HepG2 (cell line): ENCODE data around the gene ATP8B4. TPM values are rescaled to one million over a fixed set of nuclear protein-coding genes. Genes with fewer than 3 reads are reported as not detected.

Experiments
- ATAC-seq: fragments of 200-7000 bp; cut with Tn5 transposase; 3 replicates; pipeline ENCODE4 v1.9.1; 2020; ENCODE audit warnings: mild to moderate bottlenecking, moderate library complexity
- BruUV-seq: library from RNA; stranded (reverse); fragments of 400-500 nt; replicated peaks from 2 replicates; lab custom pipeline; 2021; lab: Mats Ljungman, UMichigan
- CTCF ChIA-PET: fragments of 300-600 bp; formaldehyde crosslinking; extraction: SDS; loops from one replicate; lab custom pipeline; 2021; ENCODE audit warnings: low total read pairs, inconsistent platforms, low intra/inter-chr PET ratio; lab: Yijun Ruan, JAX
- POLR2A ChIA-PET: fragments of 350-600 bp; sonication (Branson Sonifier 250); formaldehyde crosslinking; loops from one replicate; lab custom pipeline; 2020; ENCODE audit warnings: antibody characterized with exemption, inconsistent platforms; lab: Yijun Ruan, JAX
- DNase-seq: peaks from one replicate; pipeline ENCODE4 v3.0.0-alpha.2; 2015; ENCODE audit warnings: low spot score
- FAIRE-seq: peaks from 3 replicates; lab custom pipeline; 2011; peaks lifted over from hg19 to GRCh38; lab: Jason Lieb, UNC
- H2AFZ ChIP-seq: one replicate; pipeline ENCODE4 v1.6.1; 2011; ENCODE audit warnings: low read length, inconsistent platforms
- H3K27ac ChIP-seq: fragments of 300-600 bp; 3 replicates; pipeline ENCODE4 v1.8.0; 2011; ENCODE audit warnings: mixed run types, mild to moderate bottlenecking, mixed read lengths, low read length, inconsistent platforms; ENCODE audit not compliant: insufficient read depth; ENCODE audit errors: extremely low read length
- H3K27me3 ChIP-seq, 2 experiments: fragments of 200-600 bp in 1 of 2; 2 replicates in 1 of 2; 3 replicates in 1 of 2; pipeline versions ENCODE4 v1.6.0 to v1.8.0; 2011; ENCODE audit warnings: low read length in 2 of 2, mild to moderate bottlenecking in 2 of 2, moderate library complexity in 2 of 2, inconsistent platforms in 1 of 2; ENCODE audit not compliant: insufficient read depth in 2 of 2, control insufficient read depth in 1 of 2
- H3K36me3 ChIP-seq, 2 experiments: fragments of 200-600 bp in 1 of 2; replicated peaks in 1 of 2; 2 replicates in 1 of 2; 3 replicates in 1 of 2; pipeline versions ENCODE4 v1.5.1 to v1.8.0; 2011; ENCODE audit warnings: low read length in 2 of 2, inconsistent platforms in 1 of 2; ENCODE audit not compliant: insufficient read depth in 2 of 2, control insufficient read depth in 1 of 2
- H3K4me1 ChIP-seq: 2 replicates; pipeline ENCODE4 v1.5.1; 2012; ENCODE audit warnings: low read length, inconsistent platforms; ENCODE audit not compliant: insufficient read depth
- H3K4me2 ChIP-seq: 2 replicates; pipeline ENCODE4 v1.6.0; 2011; ENCODE audit warnings: low read depth, low read length, inconsistent platforms
- H3K4me3 ChIP-seq, 3 experiments: fragments of 200-600 bp in 1 of 3; sonication (generic), shearing (Covaris generic) in 1 of 3; replicated peaks in 1 of 3; 2 replicates each; pipeline ENCODE4 v1.5.1; 2011 to 2016; ENCODE audit warnings: low read length in 3 of 3, inconsistent platforms in 2 of 3, low read depth in 2 of 3, mild to moderate bottlenecking in 2 of 3, control low read depth in 1 of 3, mixed read lengths in 1 of 3; ENCODE audit not compliant: insufficient read depth in 1 of 3
- H3K79me2 ChIP-seq: one replicate; pipeline ENCODE4 v1.6.1; 2011; ENCODE audit warnings: low read length, inconsistent platforms; ENCODE audit not compliant: insufficient read depth
- H3K9ac ChIP-seq: 2 replicates; pipeline ENCODE4 v1.6.0; 2011; ENCODE audit warnings: mild to moderate bottlenecking, low read depth, low read length, inconsistent platforms; ENCODE audit not compliant: insufficient read depth
- H3K9me3 ChIP-seq: 2 replicates; pipeline ENCODE4 v1.5.1; 2012; ENCODE audit warnings: mild to moderate bottlenecking, low read length
- H4K20me1 ChIP-seq: 2 replicates; pipeline ENCODE4 v1.6.0; 2011; ENCODE audit warnings: inconsistent platforms, mild to moderate bottlenecking, low read length, moderate library complexity; ENCODE audit not compliant: insufficient read depth
- KMT2B ChIP-seq: IDR thresholded peaks from 2 replicates; pipeline ENCODE4 v1.6.1; 2016; ENCODE audit warnings: missing genetic modification reagents, missing compliant biosample characterization
- MATR3 ChIP-seq: sonication (generic); formaldehyde crosslinking; IDR thresholded peaks from 2 replicates; pipeline ENCODE4 v1.4.0; 2020; ENCODE audit warnings: missing genetic modification reagents
- NFIC ChIP-seq: IDR thresholded peaks from 2 replicates; pipeline ENCODE4 v1.6.1; 2012; ENCODE audit warnings: mild to moderate bottlenecking, low read length, inconsistent platforms
- NR2C2 ChIP-seq: sonication (generic); formaldehyde crosslinking; IDR thresholded peaks from 2 replicates; pipeline ENCODE4 v1.4.0; 2020; ENCODE audit warnings: missing genetic modification reagents, mild to moderate bottlenecking, moderate library complexity, borderline replicate concordance
- RFXANK ChIP-seq: IDR thresholded peaks from 2 replicates; pipeline ENCODE4 v1.6.1; 2016
- U2AF1 ChIP-seq: fragments of 200-400 bp; formaldehyde crosslinking; optimal IDR thresholded peaks from 2 replicates; pipeline ENCODE3; 2017; ENCODE audit warnings: mild to moderate bottlenecking, low read depth, low read length
- ZC3H13 ChIP-seq: sonication (generic); formaldehyde crosslinking; IDR thresholded peaks from 2 replicates; pipeline ENCODE4 v1.8.1; 2023; ENCODE audit warnings: mild to moderate bottlenecking, missing genetic modification reagents, moderate library complexity
- ZFP36 ChIP-seq: fragments of 150-350 bp; IDR thresholded peaks from 2 replicates; pipeline ENCODE4 v1.6.1; 2018; ENCODE audit warnings: borderline replicate concordance, low read length, low read depth; ENCODE audit not compliant: partially characterized antibody
- ZNF335 ChIP-seq: sonication (generic); formaldehyde crosslinking; IDR thresholded peaks from 2 replicates; pipeline ENCODE4 v1.4.0; 2020; ENCODE audit warnings: missing genetic modification reagents
- ZNF343 ChIP-seq: sonication (generic); formaldehyde crosslinking; IDR thresholded peaks from 2 replicates; pipeline ENCODE4 v1.4.0; 2020; ENCODE audit warnings: mild to moderate bottlenecking, missing genetic modification reagents
- ZNF605 ChIP-seq: sonication (generic); formaldehyde crosslinking; IDR thresholded peaks from 2 replicates; pipeline ENCODE4 v1.8.0; 2022; ENCODE audit warnings: mild to moderate bottlenecking, missing genetic modification reagents
- in situ Hi-C: cut with HindIII; loops from 2 replicates; pipeline ENCODE4 v1.10.0; 2017; ENCODE audit warnings: low pct_unique_long_range_greater_than_20kb; ENCODE audit not compliant: extremely low pct_ligation_motif_present
- intact Hi-C: fragments of 100-400 bp; cut with micrococcal nuclease; formaldehyde crosslinking; loops from one replicate; pipeline ENCODE4 v1.10.0; 2022; ENCODE audit not compliant: unreplicated experiment
- polyA plus RNA-seq, 8 experiments: library from polyadenylated mRNA; depleted of rRNA in 3 of 8; stranded (reverse) in 7 of 8; unstranded in 1 of 8; fragments of >200 nt; fragmentation: Illumina TruSeq in 4 of 8; extraction: Trizol in 4 of 8; gene quantifications; 2 replicates each; pipeline versions ENCODE4 v1.2.1 to v1.2.3, GENCODE V29; 2011 to 2016; ENCODE audit warnings: low read depth in 4 of 8, missing spikeins in 1 of 8, mixed read lengths in 1 of 8; ENCODE audit not compliant: insufficient read depth in 1 of 8
- total RNA-seq, 5 experiments: library from RNA; depleted of rRNA; stranded (reverse); fragments of >200 nt; fragmentation: Illumina TruSeq; extraction: Trizol; gene quantifications; 2 replicates each; pipeline ENCODE4 v1.2.3, GENCODE V29; 2016; ENCODE audit warnings: low read depth in 1 of 5
- TF ChIP-seq, protein P1 (sequence below): sonication (generic); formaldehyde crosslinking; conservative IDR thresholded peaks from 2 replicates; pipeline ENCODE4 v1.8.0; 2022; ENCODE audit warnings: low read depth, missing genetic modification reagents
- TF ChIP-seq, protein P2 (sequence below): IDR thresholded peaks from 2 replicates; pipeline ENCODE4 v1.6.1; 2016; ENCODE audit warnings: mild to moderate bottlenecking
- TF ChIP-seq, protein P3 (sequence below): sonication (generic); formaldehyde crosslinking; IDR thresholded peaks from 2 replicates; pipeline ENCODE4 v1.9.0; 2021; ENCODE audit warnings: missing genetic modification reagents, borderline replicate concordance
- TF ChIP-seq, protein P4 (sequence below): fragments of 450-650 bp; IDR thresholded peaks from 2 replicates; pipeline ENCODE4 v1.6.1; 2017; ENCODE audit warnings: mild to moderate bottlenecking
- TF ChIP-seq, protein P5 (sequence below): IDR thresholded peaks from 2 replicates; pipeline ENCODE4 v1.6.1; 2016; ENCODE audit warnings: mild to moderate bottlenecking, missing biosample characterization, missing genetic modification reagents
- TF ChIP-seq, protein P6 (sequence below): sonication (generic); formaldehyde crosslinking; IDR thresholded peaks from 2 replicates; pipeline ENCODE4 v1.5.0; 2020; ENCODE audit warnings: missing genetic modification reagents

The ATP8B4 gene
- total and polyA plus RNA-seq, 2 of the 13 experiments (the other 11 are each of a cell fraction or from before 2014, with no cell fraction given): 0.24 to 0.69 TPM

DNA sequence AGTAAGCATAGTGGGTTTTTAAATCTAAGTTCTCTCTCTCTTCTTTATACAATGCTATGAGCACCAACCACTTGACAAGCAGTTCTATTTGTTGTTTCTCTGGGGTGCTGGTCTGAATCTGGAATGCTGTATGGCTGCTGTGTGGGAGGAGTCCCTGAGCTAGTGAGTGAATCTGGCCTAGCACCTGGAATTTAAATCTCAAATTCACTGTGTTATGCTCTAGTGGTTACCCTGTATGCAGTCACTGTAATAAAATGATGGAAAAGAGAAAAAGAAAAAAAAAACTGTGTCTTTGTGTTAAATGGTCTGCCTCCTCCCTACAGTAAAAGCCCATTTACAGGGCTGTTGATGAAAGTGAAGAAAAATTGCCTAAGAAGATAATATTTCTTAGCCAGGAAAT lies 155.0 kb downstream of the ATP8B4 start:
- H2AFZ ChIP-seq: no peak overlapping the region
- POLR2A ChIA-PET: no interaction called here

More for the DNA sequence above, 155.0 kb downstream of the ATP8B4 start:
- Histone ChIP-seq H3K9ac (no peak overlapping the region), H3K27ac (no peak overlapping the region), H3K9me3 (peaks cover 8% of the 10 kb centered on the region; the same call in 1 of the 2 replicates), H3K36me3 (no peaks in the 10 kb centered on the region), H4K20me1 (no peaks in the 10 kb centered on the region), H3K4me1 (no peaks in the 10 kb centered on the region), H3K4me3 (no peak overlapping the region), H3K79me2 (no peaks in the 10 kb centered on the region), H3K4me2 (no peak overlapping the region), H3K27me3 (no peaks in the 10 kb centered on the region)
- BruUV-seq: no TSS peak
- CTCF ChIA-PET: no interaction called here
- intact Hi-C loops (no loop called here), in situ Hi-C loops (no loop called here)
- FAIRE-seq (no peak), DNase-seq (no peak), ATAC-seq (no peak)
- TF ChIP-seq RFXANK (CRISPR knock-in tag): no peak
- TF ChIP-seq NFIC: no peak
- TF ChIP-seq U2AF1: no peak
- TF ChIP-seq, protein P1, sequence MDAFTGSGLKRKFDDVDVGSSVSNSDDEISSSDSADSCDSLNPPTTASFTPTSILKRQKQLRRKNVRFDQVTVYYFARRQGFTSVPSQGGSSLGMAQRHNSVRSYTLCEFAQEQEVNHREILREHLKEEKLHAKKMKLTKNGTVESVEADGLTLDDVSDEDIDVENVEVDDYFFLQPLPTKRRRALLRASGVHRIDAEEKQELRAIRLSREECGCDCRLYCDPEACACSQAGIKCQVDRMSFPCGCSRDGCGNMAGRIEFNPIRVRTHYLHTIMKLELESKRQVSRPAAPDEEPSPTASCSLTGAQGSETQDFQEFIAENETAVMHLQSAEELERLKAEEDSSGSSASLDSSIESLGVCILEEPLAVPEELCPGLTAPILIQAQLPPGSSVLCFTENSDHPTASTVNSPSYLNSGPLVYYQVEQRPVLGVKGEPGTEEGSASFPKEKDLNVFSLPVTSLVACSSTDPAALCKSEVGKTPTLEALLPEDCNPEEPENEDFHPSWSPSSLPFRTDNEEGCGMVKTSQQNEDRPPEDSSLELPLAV (CRISPR knock-in tag): no peak
- no peak for TF ChIP-seq ZNF343 (CRISPR knock-in tag)
- no peak for TF ChIP-seq KMT2B (CRISPR knock-in tag)
- TF ChIP-seq NR2C2: no peak
- TF ChIP-seq, protein P2, sequence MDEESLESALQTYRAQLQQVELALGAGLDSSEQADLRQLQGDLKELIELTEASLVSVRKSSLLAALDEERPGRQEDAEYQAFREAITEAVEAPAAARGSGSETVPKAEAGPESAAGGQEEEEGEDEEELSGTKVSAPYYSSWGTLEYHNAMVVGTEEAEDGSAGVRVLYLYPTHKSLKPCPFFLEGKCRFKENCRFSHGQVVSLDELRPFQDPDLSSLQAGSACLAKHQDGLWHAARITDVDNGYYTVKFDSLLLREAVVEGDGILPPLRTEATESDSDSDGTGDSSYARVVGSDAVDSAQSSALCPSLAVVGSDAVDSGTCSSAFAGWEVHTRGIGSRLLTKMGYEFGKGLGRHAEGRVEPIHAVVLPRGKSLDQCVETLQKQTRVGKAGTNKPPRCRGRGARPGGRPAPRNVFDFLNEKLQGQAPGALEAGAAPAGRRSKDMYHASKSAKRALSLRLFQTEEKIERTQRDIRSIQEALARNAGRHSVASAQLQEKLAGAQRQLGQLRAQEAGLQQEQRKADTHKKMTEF (CRISPR knock-in tag): no peak
- TF ChIP-seq ZNF335 (CRISPR knock-in tag): no peak
- TF ChIP-seq ZC3H13 (CRISPR knock-in tag): no peak
- TF ChIP-seq, protein P3, sequence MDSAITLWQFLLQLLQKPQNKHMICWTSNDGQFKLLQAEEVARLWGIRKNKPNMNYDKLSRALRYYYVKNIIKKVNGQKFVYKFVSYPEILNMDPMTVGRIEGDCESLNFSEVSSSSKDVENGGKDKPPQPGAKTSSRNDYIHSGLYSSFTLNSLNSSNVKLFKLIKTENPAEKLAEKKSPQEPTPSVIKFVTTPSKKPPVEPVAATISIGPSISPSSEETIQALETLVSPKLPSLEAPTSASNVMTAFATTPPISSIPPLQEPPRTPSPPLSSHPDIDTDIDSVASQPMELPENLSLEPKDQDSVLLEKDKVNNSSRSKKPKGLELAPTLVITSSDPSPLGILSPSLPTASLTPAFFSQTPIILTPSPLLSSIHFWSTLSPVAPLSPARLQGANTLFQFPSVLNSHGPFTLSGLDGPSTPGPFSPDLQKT (CRISPR knock-in tag): no peak
- TF ChIP-seq, protein P4, sequence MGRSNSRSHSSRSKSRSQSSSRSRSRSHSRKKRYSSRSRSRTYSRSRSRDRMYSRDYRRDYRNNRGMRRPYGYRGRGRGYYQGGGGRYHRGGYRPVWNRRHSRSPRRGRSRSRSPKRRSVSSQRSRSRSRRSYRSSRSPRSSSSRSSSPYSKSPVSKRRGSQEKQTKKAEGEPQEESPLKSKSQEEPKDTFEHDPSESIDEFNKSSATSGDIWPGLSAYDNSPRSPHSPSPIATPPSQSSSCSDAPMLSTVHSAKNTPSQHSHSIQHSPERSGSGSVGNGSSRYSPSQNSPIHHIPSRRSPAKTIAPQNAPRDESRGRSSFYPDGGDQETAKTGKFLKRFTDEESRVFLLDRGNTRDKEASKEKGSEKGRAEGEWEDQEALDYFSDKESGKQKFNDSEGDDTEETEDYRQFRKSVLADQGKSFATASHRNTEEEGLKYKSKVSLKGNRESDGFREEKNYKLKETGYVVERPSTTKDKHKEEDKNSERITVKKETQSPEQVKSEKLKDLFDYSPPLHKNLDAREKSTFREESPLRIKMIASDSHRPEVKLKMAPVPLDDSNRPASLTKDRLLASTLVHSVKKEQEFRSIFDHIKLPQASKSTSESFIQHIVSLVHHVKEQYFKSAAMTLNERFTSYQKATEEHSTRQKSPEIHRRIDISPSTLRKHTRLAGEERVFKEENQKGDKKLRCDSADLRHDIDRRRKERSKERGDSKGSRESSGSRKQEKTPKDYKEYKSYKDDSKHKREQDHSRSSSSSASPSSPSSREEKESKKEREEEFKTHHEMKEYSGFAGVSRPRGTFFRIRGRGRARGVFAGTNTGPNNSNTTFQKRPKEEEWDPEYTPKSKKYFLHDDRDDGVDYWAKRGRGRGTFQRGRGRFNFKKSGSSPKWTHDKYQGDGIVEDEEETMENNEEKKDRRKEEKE: no peak
- no peak for TF ChIP-seq ZNF605 (CRISPR knock-in tag)
- TF ChIP-seq, protein P5, sequence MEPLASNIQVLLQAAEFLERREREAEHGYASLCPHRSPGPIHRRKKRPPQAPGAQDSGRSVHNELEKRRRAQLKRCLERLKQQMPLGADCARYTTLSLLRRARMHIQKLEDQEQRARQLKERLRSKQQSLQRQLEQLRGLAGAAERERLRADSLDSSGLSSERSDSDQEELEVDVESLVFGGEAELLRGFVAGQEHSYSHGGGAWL (CRISPR knock-in tag): no peak
- TF ChIP-seq, protein P6, sequence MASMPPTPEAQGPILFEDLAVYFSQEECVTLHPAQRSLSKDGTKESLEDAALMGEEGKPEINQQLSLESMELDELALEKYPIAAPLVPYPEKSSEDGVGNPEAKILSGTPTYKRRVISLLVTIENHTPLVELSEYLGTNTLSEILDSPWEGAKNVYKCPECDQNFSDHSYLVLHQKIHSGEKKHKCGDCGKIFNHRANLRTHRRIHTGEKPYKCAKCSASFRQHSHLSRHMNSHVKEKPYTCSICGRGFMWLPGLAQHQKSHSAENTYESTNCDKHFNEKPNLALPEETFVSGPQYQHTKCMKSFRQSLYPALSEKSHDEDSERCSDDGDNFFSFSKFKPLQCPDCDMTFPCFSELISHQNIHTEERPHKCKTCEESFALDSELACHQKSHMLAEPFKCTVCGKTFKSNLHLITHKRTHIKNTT (CRISPR knock-in tag): no peak
- TF ChIP-seq MATR3 (CRISPR knock-in tag): no peak
- TF ChIP-seq ZFP36: no peak
